Neural cell (in vitro differentiated cells): ENCODE measurements around the gene DPEP2NB. TPM values are rescaled to one million over a fixed set of nuclear protein-coding genes. Genes with fewer than 3 reads are reported as not detected.

Experiments used
- H2AFZ ChIP-seq: fragments of 200-600, 300-800 bp; sonication (generic), shearing (Covaris generic); 2 replicates; pipeline ENCODE4 v1.6.0; 2014; ENCODE audit warnings: low read depth, mild to moderate bottlenecking, antibody characterized with exemption, low read length, moderate library complexity
- H3F3A ChIP-seq: fragments of 200-600 bp; shearing (Covaris generic); 2 replicates; pipeline ENCODE4 v1.6.1; 2016; ENCODE audit warnings: mild to moderate bottlenecking, moderate library complexity, mixed read lengths, antibody characterized with exemption, low read length; ENCODE audit not compliant: insufficient read depth, poor library complexity, severe bottlenecking
- H3K27ac ChIP-seq: fragments of 200-600, 300-800 bp; sonication (generic), shearing (Covaris generic); 2 replicates; pipeline ENCODE4 v1.5.1; 2014; ENCODE audit warnings: mild to moderate bottlenecking, low read length, moderate library complexity
- H3K27me3 ChIP-seq: fragments of 300-800, 200-600 bp; sonication (generic), shearing (Covaris generic); 2 replicates; pipeline ENCODE4 v1.6.0; 2014; ENCODE audit warnings: mild to moderate bottlenecking, low read depth, low read length, moderate library complexity; ENCODE audit not compliant: insufficient read depth
- H3K36me3 ChIP-seq: fragments of 300-800, 200-600 bp; sonication (generic), shearing (Covaris generic); 2 replicates; pipeline ENCODE4 v1.5.1; 2014; ENCODE audit warnings: mild to moderate bottlenecking, antibody characterized with exemption, low read length, moderate library complexity; ENCODE audit not compliant: insufficient read depth
- H3K4me2 ChIP-seq: fragments of 300-800, 200-600 bp; sonication (generic), shearing (Covaris generic); 2 replicates; pipeline ENCODE4 v1.6.0; 2014; ENCODE audit warnings: mild to moderate bottlenecking, low read length
- H3K4me3 ChIP-seq: fragments of 300-800, 200-600 bp; sonication (generic), shearing (Covaris generic); 2 replicates; pipeline ENCODE4 v1.5.1; 2014; ENCODE audit warnings: mild to moderate bottlenecking, low read length, moderate library complexity
- H3K79me2 ChIP-seq: fragments of 200-600 bp; shearing (Covaris generic); replicated peaks from 2 replicates; pipeline ENCODE4 v1.6.0; 2014; ENCODE audit warnings: mild to moderate bottlenecking, low read length, moderate library complexity; ENCODE audit not compliant: insufficient read depth
- H3K9ac ChIP-seq: fragments of 300-800, 200-600 bp; sonication (generic), shearing (Covaris generic); 2 replicates; pipeline ENCODE4 v1.6.1; 2016; ENCODE audit warnings: mild to moderate bottlenecking, low read length, mixed read lengths
- H3K9me2 ChIP-seq: fragments of 200-600 bp; shearing (Covaris generic); 2 replicates; pipeline ENCODE4 v1.6.1; 2016; ENCODE audit warnings: mild to moderate bottlenecking, low read length, mixed read lengths; ENCODE audit not compliant: insufficient read depth
- H3K9me3 ChIP-seq: fragments of 200-600, 300-800 bp; sonication (generic), shearing (Covaris generic); 2 replicates; pipeline ENCODE4 v1.6.1; 2016; ENCODE audit warnings: mild to moderate bottlenecking, mixed run types, low read length, moderate library complexity, mixed read lengths
- H4K20me1 ChIP-seq: fragments of 200-600 bp; shearing (Covaris generic); 2 replicates; pipeline ENCODE4 v1.6.1; 2016; ENCODE audit warnings: mild to moderate bottlenecking, mixed run types; ENCODE audit not compliant: insufficient read depth
- CTCF ChIP-seq: fragments of 450-650 bp; IDR thresholded peaks from 2 replicates; pipeline ENCODE4 v1.5.1; 2014; ENCODE audit warnings: antibody characterized with exemption, mild to moderate bottlenecking, moderate library complexity; ENCODE audit not compliant: poor library complexity, severe bottlenecking
- EP300 ChIP-seq: fragments of 450-650 bp; conservative IDR thresholded peaks from 2 replicates; pipeline ENCODE4 v1.6.1; 2014; ENCODE audit warnings: antibody characterized with exemption, mild to moderate bottlenecking, moderate library complexity; ENCODE audit not compliant: poor library complexity, severe bottlenecking
- EZH2 ChIP-seq: fragments of 200-600, 300-800 bp; shearing (Covaris generic), sonication (generic); IDR thresholded peaks from 2 replicates; pipeline ENCODE4 v1.6.1; 2014; ENCODE audit warnings: antibody characterized with exemption, low read length, borderline replicate concordance, mild to moderate bottlenecking; ENCODE audit not compliant: insufficient read depth, poor library complexity, severe bottlenecking
- MXI1 ChIP-seq: fragments of 450-650 bp; conservative IDR thresholded peaks from 2 replicates; pipeline ENCODE4 v1.6.1; 2014; ENCODE audit warnings: antibody characterized with exemption, mild to moderate bottlenecking; ENCODE audit not compliant: poor library complexity, severe bottlenecking
- POLR2AphosphoS5 ChIP-seq: IDR thresholded peaks from 2 replicates; pipeline ENCODE4 v1.6.1; 2012
- RAD21 ChIP-seq: fragments of 450-650 bp; conservative IDR thresholded peaks from 2 replicates; pipeline ENCODE4 v1.6.1; 2014; ENCODE audit warnings: antibody characterized with exemption, mild to moderate bottlenecking, moderate library complexity
- REST ChIP-seq: IDR thresholded peaks from 2 replicates; pipeline ENCODE4 v1.6.1; 2012; ENCODE audit warnings: borderline replicate concordance
- SMC3 ChIP-seq: fragments of 450-650 bp; conservative IDR thresholded peaks from 2 replicates; pipeline ENCODE4 v1.6.1; 2014; ENCODE audit warnings: antibody characterized with exemption, mild to moderate bottlenecking, moderate library complexity; ENCODE audit not compliant: poor library complexity
- TAF1 ChIP-seq: IDR thresholded peaks from 2 replicates; pipeline ENCODE4 v1.6.1; 2012; ENCODE audit warnings: low read depth
- polyA plus RNA-seq: library from polyadenylated mRNA; depleted of rRNA; stranded (reverse); fragments of >200 nt; gene quantifications from 2 replicates; pipeline ENCODE4 v1.2.3, GENCODE V29; 2014

DPEP2NB gene
- polyA plus RNA-seq, 1 donor from 2014 or later, result not detected

GRCh38 chr16:67982011-67982696 is 33.6 kb downstream of the DPEP2NB start:
- TF ChIP-seq TAF1 (no peak), MXI1 (no peak), CTCF (no peak), SMC3 (no peak), POLR2AphosphoS5 (no peak), EZH2 (no peak), EP300 (no peak), REST (no peak), RAD21 (no peak)
- Histone ChIP-seq H3K79me2 (no peaks in the 10 kb centered on the region), H2AFZ (no peak overlapping the region), H3K9ac (no peak overlapping the region), H3K4me3 (no peak overlapping the region), H3K4me2 (no peak overlapping the region), H3K9me3 (no peaks in the 10 kb centered on the region), H3K27ac (no peak overlapping the region), H4K20me1 (no peaks in the 10 kb centered on the region), H3K36me3 (no peaks in the 10 kb centered on the region), H3K9me2 (no peaks in the 10 kb centered on the region), H3K27me3 (no peaks in the 10 kb centered on the region), H3F3A (no peaks in the 10 kb centered on the region)

DNA sequence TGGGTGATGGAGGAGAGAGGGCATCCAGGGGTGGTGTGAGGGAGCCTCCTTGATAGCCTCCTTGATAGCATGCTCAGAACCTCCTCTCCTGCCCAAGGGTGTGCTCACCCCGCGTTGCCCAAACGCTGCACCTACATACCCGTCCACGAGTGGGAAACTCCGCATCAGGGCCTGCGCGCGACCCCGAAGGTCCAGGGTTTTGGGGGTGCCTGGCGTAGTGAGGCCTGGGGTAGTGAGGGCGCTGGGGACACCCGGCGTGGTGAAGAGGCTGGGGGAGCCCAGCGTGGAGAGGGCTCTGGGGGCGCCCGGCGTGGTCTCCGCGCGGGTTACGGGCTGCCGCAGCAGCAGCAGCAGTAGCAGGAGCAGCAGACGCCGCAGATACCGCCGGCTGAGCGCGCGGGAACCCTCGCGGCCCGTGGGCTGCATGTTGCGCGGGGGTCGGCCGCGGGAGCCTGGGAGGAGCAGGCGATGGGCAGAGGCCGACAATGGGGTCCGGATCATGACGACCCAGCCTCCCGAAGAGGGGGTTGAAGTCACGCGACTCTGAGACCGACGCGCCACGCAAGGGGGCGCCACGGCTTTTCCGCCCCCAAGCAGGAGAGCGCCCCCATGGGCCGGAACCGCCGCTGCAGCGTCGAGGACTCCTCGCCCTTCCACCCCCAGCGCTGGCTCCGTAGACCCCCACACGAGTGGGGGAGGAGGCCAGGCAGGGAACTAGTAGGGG is 35.6 kb downstream of the DPEP2NB start, which contains the start of gene DPEP3:
TSS of gene DPEP3 (minus strand) at position 545 of the 724 bp plus-strand sequence. CDS start at position 426, 119 bp downstream.
- no peak within 1 kb of the TSS for H3K9ac ChIP-seq
- H3K27ac ChIP-seq, result no peak within 1 kb of the TSS
- H2AFZ ChIP-seq, result no peak within 1 kb of the TSS
- no peak within 1 kb of the TSS for H3K4me3 ChIP-seq
- H3K27me3 ChIP-seq, result no peaks in the 10 kb centered on the region
- TF ChIP-seq EP300 (no peak), MXI1 (no peak), REST (no peak), POLR2AphosphoS5 (no peak), RAD21 (no peak), TAF1 (no peak), CTCF (no peak), EZH2 (no peak), SMC3 (no peak)
- H3K4me2 ChIP-seq, result no peak within 1 kb of the TSS
- H3K36me3 ChIP-seq, result no peaks in the 10 kb centered on the region
- no peaks in the 10 kb centered on the region for H3K9me2 ChIP-seq
- no peaks in the 10 kb centered on the region for H4K20me1 ChIP-seq
- H3K79me2 ChIP-seq, result no peaks in the 10 kb centered on the region
- H3K9me3 ChIP-seq, result no peaks in the 10 kb centered on the region
- no peaks in the 10 kb centered on the region for H3F3A ChIP-seq
